ENCODE results near the gene WDFY1. TPM values are rescaled to one million over a fixed set of nuclear protein-coding genes. Genes with fewer than 3 reads are reported as not detected.
"Not testable (repeated sequence)": the region's sequence is repeated elsewhere in the genome, so short reads cannot be mapped to it uniquely, and the experiment has no call there.

Gene WDFY1
- total RNA-seq, 1 experiment from 2014 or later: 45.5 TPM

- no peak for DNase-seq (ENCODE audit: low read depth)
Observed at GRCh38 chr2:223896833-223897311, 48.3 kb downstream of the WDFY1 start.

DNA sequence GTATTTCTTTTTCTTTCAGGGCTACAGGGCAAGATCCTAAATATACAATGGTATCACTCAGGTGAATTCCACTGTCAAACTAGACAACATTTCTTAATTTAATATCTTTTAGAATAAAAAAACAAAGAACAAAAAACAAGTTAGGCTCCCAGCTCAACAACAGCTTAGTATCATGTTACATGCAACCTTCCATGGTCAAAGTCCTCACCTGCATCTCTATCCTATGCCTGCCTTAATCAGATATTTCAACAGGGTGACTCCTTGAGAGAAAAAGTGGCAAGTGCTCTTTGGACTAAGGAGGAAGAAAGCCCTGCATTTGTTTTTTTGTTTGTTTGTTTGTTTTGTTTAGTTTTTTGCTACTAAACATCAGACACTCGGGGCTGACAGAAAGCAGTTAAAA, 50.2 kb downstream of the WDFY1 start:
- DNase-seq (ENCODE audit: low read depth): no peak

- no peak for DNase-seq (ENCODE audit: low read depth)
Observed at GRCh38 chr2:223894009-223894408, 51.1 kb downstream of the WDFY1 start.

- DNase-seq (ENCODE audit: low read depth): no peak
Observed at GRCh38 chr2:223890721-223891120, 54.4 kb downstream of the WDFY1 start.

DNA sequence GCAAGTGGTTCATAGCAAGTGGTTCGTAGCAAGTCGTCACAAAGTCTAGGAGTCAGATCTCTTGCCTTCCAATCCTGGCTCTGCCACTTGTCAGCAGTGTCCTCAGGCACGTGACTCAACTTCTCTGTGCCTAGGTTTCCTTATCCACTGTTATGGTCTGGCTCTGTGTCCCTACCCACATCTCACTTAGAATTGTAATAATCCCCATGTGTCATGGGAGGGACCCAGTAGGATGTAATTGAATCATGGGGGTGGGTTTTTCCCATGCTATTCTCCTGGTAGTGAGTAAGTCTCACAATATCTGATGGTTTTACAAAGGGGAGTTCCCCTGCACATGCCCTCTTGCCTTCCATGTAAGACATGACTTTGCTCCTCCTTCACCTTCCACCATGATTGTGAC, 55.9 kb downstream of the WDFY1 start:
- DNase-seq (ENCODE audit: low read depth): no peak

- DNase-seq (ENCODE audit: low read depth): no peak
Observed at GRCh38 chr2:223888251-223888650, 56.9 kb downstream of the WDFY1 start.

DNA sequence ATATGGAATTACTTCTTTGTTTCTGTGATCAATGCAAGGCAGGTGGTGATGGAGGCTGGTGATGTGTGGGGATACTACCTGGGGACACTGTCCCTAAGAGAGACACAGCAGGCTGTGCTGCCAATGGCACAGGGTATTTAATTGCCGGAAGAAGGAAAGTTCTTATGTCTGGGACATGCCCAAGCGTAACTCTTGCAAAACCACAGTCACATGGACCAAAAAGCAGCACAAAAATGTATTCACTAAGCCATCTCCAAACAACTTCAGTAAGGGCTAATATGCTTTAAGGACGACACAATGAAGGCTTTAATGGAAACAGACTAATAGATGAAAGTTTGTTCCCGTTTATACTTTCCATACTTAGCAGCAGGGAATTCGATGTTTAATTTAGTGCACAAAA, 58.0 kb downstream of the WDFY1 start:
- DNase-seq (ENCODE audit: low read depth): peak; percentile 12

GRCh38 chr2:223886726-223887125, 58.4 kb downstream of the WDFY1 start:
- DNase-seq (ENCODE audit: low read depth): no peak

- peak; percentile 40 for DNase-seq (ENCODE audit: low read depth)
Observed at GRCh38 chr2:223884399-223884798, 60.7 kb downstream of the WDFY1 start.

DNA sequence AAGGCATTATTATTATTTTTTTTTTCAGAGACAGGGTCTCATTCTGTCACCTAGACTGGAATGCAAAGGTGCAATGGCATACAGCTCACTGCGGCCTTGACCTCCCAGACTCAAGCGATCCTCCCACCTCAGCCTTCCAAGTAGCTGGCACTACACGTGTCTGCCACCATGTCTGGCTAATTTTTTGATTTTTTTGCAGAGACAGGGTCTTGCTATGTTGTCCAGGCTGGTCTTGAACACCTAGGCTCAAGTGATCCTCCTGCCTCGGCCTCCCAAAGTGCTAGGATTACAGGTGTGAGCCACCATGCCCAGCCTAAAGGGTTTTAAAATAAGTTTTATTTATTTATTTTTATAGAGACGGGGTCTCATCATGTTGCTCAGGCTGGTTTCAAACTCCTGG, 62.4 kb downstream of the WDFY1 start:
- DNase-seq (ENCODE audit: low read depth): no peak

DNA sequence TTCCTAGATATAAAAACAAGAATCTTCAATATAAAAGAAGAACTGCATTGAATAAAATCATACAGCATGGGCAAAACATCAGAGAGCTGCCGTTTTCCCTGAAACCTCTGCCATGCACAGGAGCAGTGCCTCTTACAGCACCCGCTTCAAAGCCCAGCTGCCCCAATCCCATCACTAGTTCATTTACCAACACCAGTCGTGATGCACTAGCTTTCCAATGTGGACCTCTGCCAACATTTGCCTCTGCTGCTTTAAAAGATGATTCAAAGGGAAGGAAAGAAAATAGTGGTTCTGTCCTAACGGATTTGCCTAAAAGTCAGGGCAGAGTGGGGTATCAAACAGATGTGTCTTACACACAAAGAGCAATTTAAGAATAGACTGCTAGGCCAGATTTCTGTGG, 64.3 kb downstream of the WDFY1 start:
- no peak for DNase-seq (ENCODE audit: low read depth)

- no peak for DNase-seq (ENCODE audit: low read depth)
Observed at GRCh38 chr2:223877721-223878410, 67.3 kb downstream of the WDFY1 start.

GRCh38 chr2:223873672-223874071, 71.5 kb downstream of the WDFY1 start:
- no peak for DNase-seq (ENCODE audit: low read depth)

- DNase-seq (ENCODE audit: low read depth): not testable (repeated sequence)
Observed at GRCh38 chr2:223872772-223873171, 72.4 kb downstream of the WDFY1 start.

DNA sequence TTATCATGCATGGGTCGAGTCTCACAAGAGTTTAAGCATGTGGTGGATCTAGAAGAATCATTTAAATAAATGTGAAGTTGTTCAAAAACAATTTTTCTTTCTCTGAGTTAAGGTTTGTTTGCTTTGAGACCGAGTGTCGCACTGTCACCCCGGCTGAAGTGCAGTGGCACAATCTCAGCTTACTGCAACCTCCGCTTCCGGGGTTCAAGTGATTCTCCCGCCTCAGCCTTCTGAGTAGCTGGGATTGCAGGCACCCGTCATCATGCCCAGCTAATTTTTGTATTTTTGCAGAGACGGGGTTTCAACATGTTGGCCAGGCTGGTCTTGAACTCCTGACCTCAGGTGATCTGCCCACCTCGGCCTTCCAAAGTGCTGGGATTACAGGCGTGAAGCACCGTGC, 73.5 kb downstream of the WDFY1 start:
- not testable (repeated sequence) for DNase-seq (ENCODE audit: low read depth)

- no peak for DNase-seq (ENCODE audit: low read depth)
Observed at GRCh38 chr2:223870840-223871611, 74.1 kb downstream of the WDFY1 start.

DNA sequence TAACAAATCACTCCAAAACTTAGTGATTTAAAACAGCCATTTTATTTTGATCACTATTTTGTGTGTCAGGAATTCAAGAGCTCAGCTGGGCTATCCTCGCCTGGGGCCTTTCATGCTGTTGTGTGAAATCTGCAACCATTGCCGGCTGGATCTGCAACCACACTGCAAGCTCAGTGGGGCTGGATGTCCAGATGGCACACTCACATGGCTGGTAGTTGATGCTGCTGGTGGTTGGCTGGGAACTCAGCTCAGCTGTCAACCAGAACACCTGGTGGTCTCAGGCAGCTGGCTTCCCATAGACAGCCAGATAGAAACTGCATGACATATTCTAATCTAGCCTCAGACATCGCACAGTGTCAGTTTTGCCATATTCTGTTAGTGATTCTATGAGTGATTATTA, 77.1 kb downstream of the WDFY1 start:
- DNase-seq (ENCODE audit: low read depth): peak; percentile 48

DNA sequence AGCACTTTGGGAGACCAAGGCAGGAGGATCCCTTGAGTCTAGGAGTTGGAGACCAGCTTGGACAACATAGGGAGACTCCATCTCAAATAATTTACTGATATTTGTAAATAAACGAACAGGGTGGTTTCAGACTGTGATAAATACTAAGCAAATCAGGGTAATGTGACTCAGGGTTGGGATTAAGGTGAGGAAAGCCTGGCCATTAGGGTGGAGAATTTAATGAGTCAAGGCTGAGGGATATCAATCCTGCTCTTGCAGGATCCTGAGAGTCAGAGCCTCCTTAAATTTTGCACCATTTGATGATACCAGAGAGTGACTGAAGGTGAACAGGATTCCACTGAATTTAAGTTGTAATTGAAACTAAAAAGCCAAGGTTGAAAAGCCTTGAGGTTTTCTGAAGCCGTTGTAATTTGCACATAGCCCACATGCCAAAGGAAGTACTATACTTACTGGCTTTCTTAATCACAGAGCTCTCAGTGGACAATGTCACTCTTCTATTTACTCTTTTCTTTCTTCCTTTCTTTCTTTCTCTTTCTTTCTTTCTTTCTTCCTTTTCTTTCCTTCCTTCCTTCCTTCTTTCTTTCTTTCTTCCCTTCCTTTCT, 79.1 kb downstream of the WDFY1 start:
- DNase-seq (ENCODE audit: low read depth): no peak

DNA sequence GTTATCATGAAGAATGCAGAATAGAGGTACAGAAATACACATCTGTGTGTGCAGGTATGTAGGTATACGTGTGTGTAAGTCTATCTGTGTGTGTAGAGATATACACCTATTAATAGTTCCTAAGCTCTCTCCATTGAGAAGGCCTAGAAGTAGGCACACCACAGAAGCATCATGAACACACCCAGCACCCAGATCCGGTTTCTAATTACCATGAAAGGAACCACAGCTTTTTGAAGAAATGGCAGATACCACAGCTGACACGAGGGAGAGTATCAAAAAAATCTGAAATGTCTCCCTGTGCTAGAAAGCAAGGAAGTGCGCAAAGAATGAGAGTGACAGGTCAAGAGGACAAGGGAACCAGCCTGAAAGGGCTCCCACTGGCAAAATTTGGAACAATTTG, 80.0 kb downstream of the WDFY1 start:
- no peak for DNase-seq (ENCODE audit: low read depth)

- DNase-seq (ENCODE audit: low read depth): no peak
Observed at GRCh38 chr2:223863491-223863890, 81.6 kb downstream of the WDFY1 start.

GRCh38 chr2:223860809-223861738, 84.1 kb downstream of the WDFY1 start:
- DNase-seq (ENCODE audit: low read depth): peak; percentile 70

GRCh38 chr2:223859070-223859469, 86.1 kb downstream of the WDFY1 start:
- no peak for DNase-seq (ENCODE audit: low read depth)
